Activated naive CD4-positive, alpha-beta T cell treated with anti-CD3 and anti-CD28 coated beads, Interleukin-2, amount 10 ng/mL, durations not matched to agents 7 days and 5 days (primary cell): Measurements from ENCODE around the gene CPM.
A peak's percentile ranks its signal among the peaks of the same experiment; 100 is the strongest.
"Not testable (repeated sequence)": the region's sequence is repeated elsewhere in the genome, so short reads cannot be mapped to it uniquely, and the experiment has no call there.

ENCODE experiments used
- CTCF ChIA-PET: fragments of 350-600 bp; sonication (Branson Sonifier 250); formaldehyde crosslinking; loops from one replicate; lab custom pipeline; 2021; ENCODE audit warnings: antibody characterized with exemption; lab: Charles Lee
- DNase-seq: peaks from one replicate; pipeline ENCODE4 v3.0.0-alpha.2; 2020
- H3K27ac Mint-ChIP-seq: one replicate; pipeline ENCODE4 v1.8.0; 2021; ENCODE audit warnings: mild to moderate bottlenecking, moderate library complexity, mixed read lengths
- H3K27me3 Mint-ChIP-seq: one replicate; pipeline ENCODE4 v1.8.0; 2021; ENCODE audit warnings: mild to moderate bottlenecking, mixed read lengths
- H3K36me3 Mint-ChIP-seq: one replicate; pipeline ENCODE4 v1.8.0; 2021; ENCODE audit warnings: mixed read lengths
- H3K4me1 Mint-ChIP-seq: one replicate; pipeline ENCODE4 v1.8.0; 2021; ENCODE audit warnings: mixed read lengths
- H3K4me3 Mint-ChIP-seq: one replicate; pipeline ENCODE4 v1.8.0; 2021; ENCODE audit warnings: mild to moderate bottlenecking, moderate library complexity, mixed read lengths
- H3K9me3 Mint-ChIP-seq: one replicate; pipeline ENCODE4 v1.8.0; 2021; ENCODE audit warnings: mixed read lengths

The CPM gene

DNA sequence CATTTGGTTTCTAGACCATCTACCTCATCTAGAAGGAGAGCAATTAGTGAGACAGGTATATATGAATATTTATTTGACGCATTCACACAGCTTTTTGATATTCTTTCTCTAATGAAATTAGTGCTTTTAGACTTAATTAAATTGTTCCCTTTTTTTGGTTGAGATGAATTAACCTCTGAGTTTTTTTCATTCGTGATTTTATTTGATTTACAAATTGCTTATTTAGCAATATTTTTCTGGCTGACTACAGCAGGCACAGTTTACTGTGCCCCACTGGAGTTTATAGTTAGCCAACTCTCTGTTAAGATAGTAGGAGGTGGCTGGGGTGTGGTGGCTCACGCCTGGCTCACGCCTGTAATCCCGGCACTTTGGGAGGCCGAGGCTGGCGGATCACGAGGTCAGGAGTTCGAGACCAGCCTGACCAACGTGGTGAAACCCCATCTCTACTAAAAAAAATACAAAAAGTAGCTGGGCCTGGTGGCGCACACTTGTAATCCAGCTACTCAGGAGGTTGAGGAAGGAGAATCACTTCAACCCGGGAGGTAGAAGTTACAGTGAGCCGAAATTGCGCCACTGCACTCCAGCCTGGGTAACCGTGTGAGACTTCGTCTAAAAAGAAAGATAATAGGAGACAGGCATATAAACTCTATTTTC is 108.2 kb downstream of the CPM start:
- peaks cover 60% of the 10 kb centered on the region for H3K36me3 Mint-ChIP-seq

GRCh38 chr12:68824131-68824530 is 108.8 kb downstream of the CPM start:
- Mint-ChIP-seq H3K27ac (no peak overlapping the region), H3K4me3 (no peak overlapping the region), H3K27me3 (no peaks in the 10 kb centered on the region), H3K4me1 (peaks cover 31% of the 10 kb centered on the region), H3K9me3 (no peaks in the 10 kb centered on the region), H3K36me3 (peaks cover 59% of the 10 kb centered on the region)
- CTCF ChIA-PET, result interaction anchor here (1.2 kb wide), 1 partner anchor 9 kb away, joined by 4 read pairs; no protein-coding TSS in a partner anchor
- DNase-seq, result no peak

More for the DNA sequence above, 108.2 kb downstream of the CPM start:
- Mint-ChIP-seq H3K9me3 (no peaks in the 10 kb centered on the region), H3K27me3 (no peaks in the 10 kb centered on the region), H3K4me1 (peaks cover 27% of the 10 kb centered on the region), H3K27ac (no peak overlapping the region), H3K4me3 (no peak overlapping the region)
- CTCF ChIA-PET, result interaction anchor here (0.7 to 1.2 kb wide), 2 partner anchors 10 to 74 kb away, joined by 3 to 4 read pairs; no protein-coding TSS in a partner anchor
- DNase-seq, result no peak

DNA sequence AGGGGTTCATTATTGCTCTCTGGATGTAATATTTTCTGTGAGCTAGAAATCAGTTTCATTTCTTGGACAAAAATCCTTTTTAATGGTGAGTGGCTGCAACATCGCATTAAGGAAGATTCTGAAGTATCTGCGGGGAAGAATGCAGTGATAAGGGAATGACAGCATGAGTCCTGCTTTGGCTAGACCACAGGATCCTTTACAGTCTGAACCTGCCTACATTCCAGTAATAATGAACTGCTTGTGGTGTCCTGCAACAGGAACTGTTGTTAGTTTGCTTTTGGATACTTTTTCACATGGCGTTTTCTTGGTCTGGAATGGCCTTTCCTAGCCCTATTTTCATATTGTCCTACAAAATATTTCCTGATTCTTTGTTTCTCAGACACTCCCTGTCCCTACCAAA is 109.3 kb downstream of the CPM start:
- no peaks in the 10 kb centered on the region for H3K9me3 Mint-ChIP-seq
- peaks cover 34% of the 10 kb centered on the region for H3K4me1 Mint-ChIP-seq
- no peak overlapping the region for H3K4me3 Mint-ChIP-seq
- no peak for DNase-seq
- CTCF ChIA-PET, result no interaction called here
- H3K27ac Mint-ChIP-seq, result peak overlapping the region; percentile 16
- H3K36me3 Mint-ChIP-seq, result peaks cover 60% of the 10 kb centered on the region
- no peaks in the 10 kb centered on the region for H3K27me3 Mint-ChIP-seq

DNA sequence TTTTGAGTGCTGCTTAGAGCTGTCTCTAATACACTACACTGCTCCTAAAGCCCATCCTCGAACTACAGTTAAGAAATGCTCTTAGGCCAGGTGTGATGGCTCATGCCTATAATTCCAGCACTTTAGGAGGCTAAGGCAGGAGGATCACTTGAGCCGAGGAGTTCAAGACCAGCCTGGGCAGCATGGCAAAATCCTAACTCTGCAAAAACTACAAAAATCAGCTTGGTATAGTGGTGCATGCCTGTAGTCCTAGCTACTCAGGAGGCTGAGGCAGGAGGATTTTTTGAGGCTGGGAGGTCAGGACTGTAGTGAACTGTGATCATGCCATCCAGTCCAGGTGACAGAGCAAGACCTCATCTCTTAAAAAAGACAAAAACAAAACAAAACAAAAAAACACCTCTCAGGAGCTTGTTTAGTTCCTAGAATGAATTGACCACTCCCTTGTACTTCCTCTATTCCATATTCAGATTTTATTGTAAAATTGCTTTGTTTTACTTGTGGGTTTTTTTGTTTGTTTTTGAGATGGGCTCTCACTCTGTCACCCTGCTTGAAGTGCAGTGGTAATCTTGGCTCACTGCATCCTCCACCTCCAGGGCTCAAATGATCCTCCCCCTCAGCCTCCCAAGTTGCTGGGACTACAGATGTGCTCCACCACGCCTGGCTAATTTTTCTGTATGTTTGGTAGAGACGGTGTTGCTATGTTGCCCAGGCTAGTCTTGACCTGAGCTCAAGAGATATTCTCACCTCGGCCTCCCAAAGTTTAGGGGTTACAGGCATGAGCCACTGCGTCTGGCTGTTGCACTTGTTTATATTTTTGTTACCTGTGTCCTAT is 111.4 kb downstream of the CPM start:
- H3K4me1 Mint-ChIP-seq, result peaks cover 36% of the 10 kb centered on the region
- CTCF ChIA-PET, result interaction anchor here (1.0 to 1.8 kb wide), 4 partner anchors 9 to 13 kb away, joined by 3 to 6 read pairs (median 3); partner anchors contain the start of gene MDM2

DNA sequence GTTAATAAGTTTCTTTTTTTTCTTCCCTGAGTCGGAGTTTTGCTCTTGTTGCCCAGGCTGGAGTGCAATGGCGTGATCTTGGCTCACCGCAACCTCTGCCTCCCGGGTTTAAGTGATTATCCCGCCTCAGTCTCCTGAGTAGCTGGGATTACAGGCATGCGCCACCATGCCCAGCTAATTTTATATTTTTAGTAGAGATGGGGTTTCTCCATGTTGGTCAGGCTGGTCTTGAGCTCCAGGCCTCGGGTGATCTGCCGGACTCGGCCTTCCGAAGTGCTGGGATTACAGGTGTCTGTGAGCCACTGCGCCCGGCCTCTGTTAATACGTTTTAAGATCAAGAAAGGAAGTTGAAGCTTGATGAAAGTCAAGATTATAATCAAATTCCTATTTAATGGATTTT is 113.5 kb downstream of the CPM start:
- CTCF ChIA-PET, result interaction anchor here (0.8 to 1.2 kb wide), 3 partner anchors 9 to 11 kb away, joined by 3 to 7 read pairs (median 5); partner anchors contain the start of gene MDM2
- H3K27ac Mint-ChIP-seq, H3K27me3 Mint-ChIP-seq, DNase-seq, H3K9me3 Mint-ChIP-seq, H3K4me3 Mint-ChIP-seq: not testable (repeated sequence)
- peaks cover 54% of the 10 kb centered on the region for H3K36me3 Mint-ChIP-seq
- peaks cover 46% of the 10 kb centered on the region for H3K4me1 Mint-ChIP-seq

More for the DNA sequence above, 111.4 kb downstream of the CPM start:
- peaks cover 60% of the 10 kb centered on the region for H3K36me3 Mint-ChIP-seq
- H3K9me3 Mint-ChIP-seq, result no peaks in the 10 kb centered on the region
- no peak overlapping the region for H3K4me3 Mint-ChIP-seq
- no peaks in the 10 kb centered on the region for H3K27me3 Mint-ChIP-seq
- H3K27ac Mint-ChIP-seq, result peak overlapping the region; percentile 83
- no peak for DNase-seq

DNA sequence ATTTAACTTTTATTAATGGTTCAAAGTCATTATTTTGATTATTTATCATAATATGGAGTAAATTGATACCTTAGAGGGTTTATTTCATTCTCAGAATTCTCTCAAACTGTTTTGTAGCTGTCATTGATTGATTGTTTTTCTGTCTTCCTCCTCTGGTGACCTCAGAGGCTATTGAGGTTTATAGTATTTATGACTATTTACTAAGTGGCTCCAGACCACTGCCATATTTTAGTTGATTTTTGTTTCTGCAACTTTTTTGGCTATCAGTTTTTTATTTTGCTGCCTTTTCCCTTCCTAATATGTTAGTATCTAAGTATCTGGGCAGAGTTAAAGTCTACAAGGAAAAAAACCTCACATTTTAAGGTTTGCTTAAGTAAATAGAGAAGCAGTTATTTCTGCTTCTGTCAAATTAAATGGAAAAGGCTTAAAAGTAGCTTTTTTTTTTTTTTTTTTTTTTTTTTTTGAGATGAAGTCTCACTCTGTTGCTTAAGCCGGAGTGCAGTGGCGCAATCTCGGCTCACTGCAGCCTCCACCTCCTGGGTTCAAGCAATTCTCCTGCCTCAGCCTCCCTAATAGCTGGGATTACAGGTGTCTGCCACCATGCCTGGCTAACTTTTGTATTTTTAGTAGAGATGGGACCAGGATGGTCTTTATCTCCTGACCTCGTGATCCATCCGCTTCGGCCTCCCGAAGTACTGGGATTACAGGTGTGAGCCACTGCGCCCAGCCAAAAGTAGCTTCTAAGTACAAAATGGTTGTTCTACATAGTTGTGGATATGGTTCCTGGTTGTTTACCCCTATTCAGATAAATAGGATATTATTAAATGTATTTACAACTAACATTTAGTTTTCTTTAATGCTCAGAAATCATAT is 116.8 kb downstream of the CPM start:
- peaks cover 62% of the 10 kb centered on the region for H3K4me1 Mint-ChIP-seq
- H3K27me3 Mint-ChIP-seq, result no peaks in the 10 kb centered on the region
- H3K4me3 Mint-ChIP-seq, result no peak overlapping the region
- peaks cover 59% of the 10 kb centered on the region for H3K36me3 Mint-ChIP-seq
- peak overlapping the region; percentile 75 for H3K27ac Mint-ChIP-seq
- no peaks in the 10 kb centered on the region for H3K9me3 Mint-ChIP-seq
- DNase-seq, result no peak
- CTCF ChIA-PET, result interaction anchor here (1.3 to 6.5 kb wide), 2 partner anchors 8 to 15 kb away, joined by 3 to 33 read pairs; partner anchors contain the start of gene MDM2

DNA sequence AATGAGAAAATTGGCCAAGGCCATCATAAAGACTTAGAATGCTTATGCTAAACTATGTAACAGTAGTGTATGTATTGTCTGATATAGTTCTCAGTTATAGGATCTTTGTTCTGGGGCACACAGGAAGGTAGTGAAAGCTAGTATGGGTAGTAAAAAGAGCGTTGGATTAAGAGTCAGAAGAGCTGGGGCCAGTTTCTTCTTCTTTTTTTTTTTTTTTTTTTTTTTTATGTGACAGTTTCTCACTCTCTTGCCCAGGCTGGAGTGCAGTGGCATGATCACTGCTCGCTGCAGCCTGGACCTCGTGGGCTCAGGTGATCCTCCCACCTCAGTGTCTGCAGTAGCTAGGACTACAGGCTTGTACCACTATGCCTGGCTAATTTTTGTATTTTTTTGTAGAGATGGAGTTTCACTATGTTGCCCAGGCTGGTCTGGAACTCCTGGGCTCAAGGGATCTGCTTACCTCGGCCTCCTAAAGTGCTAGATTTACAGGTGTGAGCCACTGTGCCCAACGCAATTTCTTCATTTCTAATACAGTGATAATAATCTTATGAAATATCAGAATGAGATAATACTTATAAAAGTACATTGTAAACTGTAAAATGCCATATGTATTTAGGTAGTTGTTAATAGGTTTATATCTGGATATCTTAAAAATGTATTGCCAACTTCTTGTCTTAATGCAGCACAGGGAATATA is 117.6 kb downstream of the CPM start:
- no peak overlapping the region for H3K27ac Mint-ChIP-seq
- CTCF ChIA-PET, result interaction anchor here (1.2 to 6.5 kb wide), 2 partner anchors 9 to 16 kb away, joined by 4 to 33 read pairs; no protein-coding TSS in a partner anchor
- H3K36me3 Mint-ChIP-seq, result peaks cover 60% of the 10 kb centered on the region
- no peak overlapping the region for H3K4me3 Mint-ChIP-seq
- no peak for DNase-seq
- no peaks in the 10 kb centered on the region for H3K27me3 Mint-ChIP-seq
- H3K9me3 Mint-ChIP-seq, result no peaks in the 10 kb centered on the region
- H3K4me1 Mint-ChIP-seq, result peaks cover 62% of the 10 kb centered on the region

GRCh38 chr12:68814490-68815231 is 118.3 kb downstream of the CPM start:
- H3K36me3 Mint-ChIP-seq, result peaks cover 59% of the 10 kb centered on the region

DNA sequence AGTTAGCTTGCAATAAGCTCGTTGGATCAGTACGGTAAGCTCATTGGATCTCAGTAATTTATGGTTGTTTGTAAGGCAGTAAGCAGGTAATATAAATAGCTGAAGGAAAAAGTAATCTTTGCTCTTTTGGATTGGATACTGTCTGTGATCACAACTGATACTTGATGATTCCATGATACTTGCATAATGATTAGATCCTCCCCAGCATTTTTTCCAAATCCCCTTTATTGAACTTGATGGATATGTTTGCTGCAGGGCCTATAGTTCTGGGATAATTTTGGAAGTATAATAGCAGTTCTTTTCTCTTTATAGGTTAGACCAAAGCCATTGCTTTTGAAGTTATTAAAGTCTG is 119.8 kb downstream of the CPM start:
- H3K27me3 Mint-ChIP-seq, result no peaks in the 10 kb centered on the region
- CTCF ChIA-PET, result interaction anchor here (1.3 to 6.5 kb wide), 2 partner anchors 18 to 21 kb away, joined by 4 to 33 read pairs; no protein-coding TSS in a partner anchor
- peaks cover 59% of the 10 kb centered on the region for H3K4me1 Mint-ChIP-seq
- peaks cover 62% of the 10 kb centered on the region for H3K36me3 Mint-ChIP-seq
- no peaks in the 10 kb centered on the region for H3K9me3 Mint-ChIP-seq
- no peak overlapping the region for H3K27ac Mint-ChIP-seq
- DNase-seq, result no peak
- H3K4me3 Mint-ChIP-seq, result peak overlapping the region; percentile 49

More at GRCh38 chr12:68814490-68815231, 118.3 kb downstream of the CPM start:
- peaks cover 59% of the 10 kb centered on the region for H3K4me1 Mint-ChIP-seq
- H3K4me3 Mint-ChIP-seq, result no peak overlapping the region
- DNase-seq, result no peak
- H3K27ac Mint-ChIP-seq, result no peak overlapping the region
- CTCF ChIA-PET, result interaction anchor here (1.2 to 6.5 kb wide), 2 partner anchors 10 to 16 kb away, joined by 4 to 33 read pairs; no protein-coding TSS in a partner anchor
- no peaks in the 10 kb centered on the region for H3K27me3 Mint-ChIP-seq
- no peaks in the 10 kb centered on the region for H3K9me3 Mint-ChIP-seq

GRCh38 chr12:68812553-68813241 is 120.3 kb downstream of the CPM start:
- CTCF ChIA-PET, result interaction anchor here (0.6 to 6.5 kb wide), 4 partner anchors 9 to 21 kb away, joined by 3 to 33 read pairs (median 4); no protein-coding TSS in a partner anchor
- no peaks in the 10 kb centered on the region for H3K9me3 Mint-ChIP-seq
- H3K27me3 Mint-ChIP-seq, result no peaks in the 10 kb centered on the region
- H3K4me1 Mint-ChIP-seq, result peaks cover 59% of the 10 kb centered on the region
- H3K27ac Mint-ChIP-seq, result peak overlapping the region; percentile 58
- DNase-seq, result no peak
- H3K4me3 Mint-ChIP-seq, result peak overlapping the region; percentile 49
- peaks cover 64% of the 10 kb centered on the region for H3K36me3 Mint-ChIP-seq

DNA sequence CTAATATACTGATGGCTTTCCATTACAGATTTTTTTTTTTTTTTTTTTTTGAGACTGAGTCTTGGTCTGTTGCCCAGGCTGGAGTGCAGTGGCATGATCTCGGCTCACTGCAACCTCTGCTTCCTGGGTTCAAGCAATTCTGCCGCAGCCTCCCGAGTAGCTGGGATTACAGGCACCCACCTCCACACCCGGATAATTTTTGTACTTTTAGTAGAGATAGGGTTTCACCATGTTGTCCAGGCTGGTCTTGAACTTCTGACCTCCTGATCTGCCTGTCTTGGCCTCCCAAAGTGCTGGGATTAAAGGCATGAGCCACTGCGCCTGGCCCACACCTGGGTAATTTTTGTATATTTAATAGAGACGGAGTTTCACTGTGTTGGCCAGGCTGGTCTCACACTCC is 121.4 kb downstream of the CPM start:
- peak overlapping the region; percentile 21 for H3K4me3 Mint-ChIP-seq

DNA sequence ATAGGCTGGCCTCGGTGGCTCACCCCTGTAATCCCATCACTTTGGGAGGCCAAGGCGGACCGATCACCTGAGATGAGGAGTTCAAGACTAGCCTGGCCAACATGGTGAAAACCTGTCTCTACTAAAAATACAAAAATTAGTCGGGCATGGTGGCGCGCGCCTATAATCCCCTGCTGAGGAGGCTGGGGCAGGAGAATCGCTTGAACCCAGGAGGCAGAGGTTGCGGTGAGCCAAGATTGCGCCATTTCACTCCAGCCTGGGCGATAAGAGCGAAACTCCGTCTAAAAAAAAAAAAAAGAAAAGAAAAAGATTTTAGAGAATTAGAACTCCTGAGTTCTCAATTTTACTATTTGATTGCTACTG is 123.0 kb downstream of the CPM start:
- H3K4me1 Mint-ChIP-seq, result peaks cover 63% of the 10 kb centered on the region
- CTCF ChIA-PET, DNase-seq, H3K27me3 Mint-ChIP-seq, H3K9me3 Mint-ChIP-seq: not testable (repeated sequence)
- peaks cover 54% of the 10 kb centered on the region for H3K36me3 Mint-ChIP-seq
- H3K27ac Mint-ChIP-seq, result peak overlapping the region; percentile 100
- H3K4me3 Mint-ChIP-seq, result peak overlapping the region; percentile 97

More for the DNA sequence above, 121.4 kb downstream of the CPM start:
- not testable (repeated sequence) for H3K27ac Mint-ChIP-seq, H3K27me3 Mint-ChIP-seq, H3K9me3 Mint-ChIP-seq, DNase-seq
- CTCF ChIA-PET, result interaction anchor here (0.6 to 1.0 kb wide), 3 partner anchors 9 to 347 kb away, joined by 3 read pairs; no protein-coding TSS in a partner anchor
- Mint-ChIP-seq H3K36me3 (peaks cover 59% of the 10 kb centered on the region), H3K4me1 (peaks cover 62% of the 10 kb centered on the region)
